Measurements from ENCODE around the gene E4F1. TPM values are rescaled to one million over a fixed set of nuclear protein-coding genes. Genes with fewer than 3 reads are reported as not detected.

E4F1 gene
- 22.6 and 29.9 TPM in 2 replicates for total RNA-seq

GRCh38 chr16:2223221-2223941, at the start of gene E4F1:
E4F1 (plus strand) TSS chr16:2223591; CDS start chr16:2223614, 23 bp downstream.

GRCh38 chr16:2196162-2196980, 27.0 kb upstream of the E4F1 start, which contains the start of gene CASKIN1:
CASKIN1 (minus strand) TSS chr16:2196605; CDS start chr16:2196432, 173 bp downstream.

GRCh38 chr16:2205104-2205966, 18.1 kb upstream of the E4F1 start, which contains the start of gene MLST8:
MLST8 (plus strand) TSS chr16:2205454; CDS start chr16:2206086, 632 bp downstream.

GRCh38 chr16:2210386-2211365, 12.7 kb upstream of the E4F1 start, which contains the start of gene BRICD5:
BRICD5 (minus strand) TSS chr16:2210863; CDS start chr16:2210833, 30 bp downstream.

GRCh38 chr16:2214719-2214968, 8.7 kb upstream of the E4F1 start, which contains the start of gene PGP:
PGP (minus strand) TSS chr16:2214840; CDS start chr16:2214777, 63 bp downstream.

GRCh38 chr16:2236337-2237101, 13.1 kb downstream of the E4F1 start, which contains the start of gene DNASE1L2:
DNASE1L2 (plus strand) TSS chr16:2236444; CDS start chr16:2236817, 373 bp downstream.

GRCh38 chr16:2251296-2252111, 28.1 kb downstream of the E4F1 start, which contains the start of gene ECI1:
ECI1 (minus strand) TSS chr16:2251587; CDS start chr16:2251566, 21 bp downstream.

GRCh38 chr16:2267913-2268666, 44.7 kb downstream of the E4F1 start, which contains the start of gene RNPS1:
RNPS1 (minus strand) TSS chr16:2268126; CDS start chr16:2264643, 3,483 bp downstream.

Other genes starting within 250 kb of the E4F1 start
- 0.12 and 0.13 TPM in 2 replicates for gene NOXO1, start 242.1 kb upstream of the E4F1 start, total RNA-seq
- gene GFER, start 239.4 kb upstream of the E4F1 start, total RNA-seq = 9.9 and 11.2 TPM in 2 replicates
- gene SYNGR3, start 233.6 kb upstream of the E4F1 start, total RNA-seq = 0.66 and 0.99 TPM in 2 replicates
- 9.6 and 12.3 TPM in 2 replicates for gene ZNF598, start 213.8 kb upstream of the E4F1 start, total RNA-seq
- gene NPW, start 203.8 kb upstream of the E4F1 start, total RNA-seq = 0.06 and 0.13 TPM in 2 replicates
- 98.1 and 182 TPM in 2 replicates for gene NHERF2, start 196.7 kb upstream of the E4F1 start, total RNA-seq
- 40.6 and 59.2 TPM in 2 replicates for gene NTHL1, start 175.8 kb upstream of the E4F1 start, total RNA-seq
- gene TSC2, start 175.6 kb upstream of the E4F1 start, total RNA-seq = 44.3 and 53.0 TPM in 2 replicates
- 131 and 144 TPM in 2 replicates for gene PKD1, start 87.7 kb upstream of the E4F1 start, total RNA-seq
- gene RAB26, start 75.0 kb upstream of the E4F1 start, total RNA-seq = 2.0 and 2.4 TPM in 2 replicates
- gene TRAF7, start 67.8 kb upstream of the E4F1 start, total RNA-seq = 42.0 and 44.8 TPM in 2 replicates
- under 0.01 and 0.40 TPM in 2 replicates for gene CASKIN1, start 27.0 kb upstream of the E4F1 start, total RNA-seq
- gene MLST8, start 18.1 kb upstream of the E4F1 start, total RNA-seq = 11.3 and 16.8 TPM in 2 replicates
- 1.2 and 1.7 TPM in 2 replicates for gene BRICD5, start 12.7 kb upstream of the E4F1 start, total RNA-seq
- gene PGP, start 8.8 kb upstream of the E4F1 start, total RNA-seq = 7.0 and 12.2 TPM in 2 replicates
- 0.31 and 1.1 TPM in 2 replicates for gene DNASE1L2, start 12.9 kb downstream of the E4F1 start, total RNA-seq
- gene ECI1, start 28.0 kb downstream of the E4F1 start, total RNA-seq = 19.9 and 28.1 TPM in 2 replicates
- gene RNPS1, start 44.5 kb downstream of the E4F1 start, total RNA-seq = 47.2 and 47.3 TPM in 2 replicates
- gene ABCA3, start 117.1 kb downstream of the E4F1 start, total RNA-seq = 8.4 and 11.1 TPM in 2 replicates
- gene CCNF, start 205.9 kb downstream of the E4F1 start, total RNA-seq = 9.5 and 17.3 TPM in 2 replicates
- gene TEDC2, start 236.5 kb downstream of the E4F1 start, total RNA-seq = 2.7 and 6.1 TPM in 2 replicates
- gene NTN3, start 247.7 kb downstream of the E4F1 start, total RNA-seq = 0.31 and 0.40 TPM in 2 replicates

Data from aortic smooth muscle cell (primary cell).